MM.1S (cell line): ENCODE measurements around the gene COLEC12.

Experiments used
- CTCF ChIP-seq: fragments of 300-600 bp; sonication (generic); IDR thresholded peaks from 2 replicates; pipeline ENCODE4 v1.5.1; 2016; ENCODE audit warnings: antibody characterized with exemption, low read length, mixed read lengths
- EZH2 ChIP-seq: fragments of 300-600 bp; sonication (generic); optimal IDR thresholded peaks from 2 replicates; pipeline ENCODE3; 2017; ENCODE audit warnings: low read depth, mild to moderate bottlenecking, antibody characterized with exemption, low read length, mixed read lengths
- EZH2phosphoT487 ChIP-seq: fragments of 300-600 bp; sonication (generic); IDR thresholded peaks from 2 replicates; pipeline ENCODE4 v1.6.1; 2018; ENCODE audit warnings: antibody characterized with exemption, low read length

GRCh38 chr18:275486-275885, 225.0 kb downstream of the COLEC12 start:
- TF ChIP-seq CTCF (no peak), EZH2 (no peak), EZH2phosphoT487 (no peak)
